ENCODE measurements around the gene DNAJB14.

GRCh38 chr4:99965173-99965572, 18.8 kb upstream of the DNAJB14 start:
- no peak for TF ChIP-seq CTCF (conservative IDR thresholded peaks at IDR 0.05)
- TF ChIP-seq ZFX (IDR thresholded peaks at IDR 0.05) = no peak
